SU-DHL-6 (cell line): ENCODE data around the gene BOC.
"Not testable (repeated sequence)": the region's sequence is repeated elsewhere in the genome, so short reads cannot be mapped to it uniquely, and the experiment has no call there.

Experiments
- H2AFZ ChIP-seq: fragments of 200-600 bp; sonication (generic); 2 replicates; pipeline ENCODE4 v1.6.1; 2014; ENCODE audit warnings: low read depth, mild to moderate bottlenecking, moderate library complexity, mixed read lengths, antibody characterized with exemption, low read length; ENCODE audit not compliant: severe bottlenecking
- H3F3A ChIP-seq: fragments of 200-600 bp; shearing (Covaris generic); 2 replicates; pipeline ENCODE4 v1.6.0; 2016; ENCODE audit warnings: antibody characterized with exemption, mild to moderate bottlenecking; ENCODE audit not compliant: insufficient read depth
- H3K27ac ChIP-seq: fragments of 200-600 bp; sonication (generic); 2 replicates; pipeline ENCODE4 v1.5.1; 2016; ENCODE audit warnings: low read depth, mild to moderate bottlenecking, low read length, moderate library complexity, mixed read lengths
- H3K27me3 ChIP-seq: fragments of 200-600 bp; sonication (generic), shearing (Covaris generic); 2 replicates; pipeline ENCODE4 v1.6.0; 2014; ENCODE audit warnings: mild to moderate bottlenecking, low read length
- H3K36me3 ChIP-seq: fragments of 200-600 bp; sonication (generic); 2 replicates; pipeline ENCODE4 v1.6.1; 2014; ENCODE audit warnings: mild to moderate bottlenecking, low read length, mixed read lengths
- H3K4me2 ChIP-seq: fragments of 300-600, 200-600 bp; shearing (Covaris generic), sonication (generic); 2 replicates; pipeline ENCODE4 v1.6.0; 2014; ENCODE audit warnings: low read length, low read depth, mild to moderate bottlenecking; ENCODE audit not compliant: poor library complexity, severe bottlenecking
- H3K4me3 ChIP-seq: fragments of 200-600 bp; sonication (generic); 2 replicates; pipeline ENCODE4 v1.5.1; 2014; ENCODE audit warnings: antibody characterized with exemption, low read length, mild to moderate bottlenecking, mixed read lengths; ENCODE audit not compliant: insufficient read depth, poor library complexity, severe bottlenecking
- H3K79me2 ChIP-seq: fragments of 200-600 bp; sonication (generic); 2 replicates; pipeline ENCODE4 v1.6.1; 2014; ENCODE audit warnings: mild to moderate bottlenecking, low read length, moderate library complexity; ENCODE audit not compliant: insufficient read depth
- H3K9ac ChIP-seq: fragments of 200-600 bp; sonication (generic); 2 replicates; pipeline ENCODE4 v1.7.0; 2014; ENCODE audit warnings: mild to moderate bottlenecking, low read length
- H3K9me2 ChIP-seq: fragments of 200-600 bp; sonication (generic); replicated peaks from 2 replicates; pipeline ENCODE4 v1.6.1; 2014; ENCODE audit warnings: low read length; ENCODE audit not compliant: insufficient read depth
- H3K9me3 ChIP-seq: fragments of 200-600 bp; sonication (generic); 2 replicates; pipeline ENCODE4 v1.6.1; 2014; ENCODE audit warnings: low read length, mixed read lengths; ENCODE audit not compliant: insufficient read depth
- H4K20me1 ChIP-seq: fragments of 200-600 bp; sonication (generic); 2 replicates; pipeline ENCODE4 v1.6.1; 2014; ENCODE audit warnings: low read depth, mild to moderate bottlenecking, antibody characterized with exemption, low read length, moderate library complexity, mixed read lengths
- CTCF ChIP-seq: fragments of 200-600 bp; sonication (generic); IDR thresholded peaks from one replicate; pipeline ENCODE4 v1.5.1; 2017; ENCODE audit warnings: antibody characterized with exemption, mild to moderate bottlenecking, low read length, moderate library complexity; ENCODE audit not compliant: insufficient read depth, poor library complexity, severe bottlenecking
- EZH2phosphoT487 ChIP-seq: fragments of 200-600 bp; sonication (generic), shearing (Covaris generic); conservative IDR thresholded peaks from 2 replicates; pipeline ENCODE4 v1.6.1; 2018; ENCODE audit warnings: mild to moderate bottlenecking, antibody characterized with exemption, low read length, moderate library complexity, mixed read lengths

The BOC gene

GRCh38 chr3:113167825-113168801, 43.2 kb upstream of the BOC start:
- no peaks in the 10 kb centered on the region for H3K79me2 ChIP-seq
- H3K4me2 ChIP-seq, result no peak overlapping the region
- TF ChIP-seq EZH2phosphoT487, result no peak
- TF ChIP-seq CTCF, result no peak
- H4K20me1 ChIP-seq, result no peaks in the 10 kb centered on the region
- no peak overlapping the region for H3K4me3 ChIP-seq
- no peak overlapping the region for H2AFZ ChIP-seq
- H3K9me2 ChIP-seq, result no peaks in the 10 kb centered on the region
- H3K36me3 ChIP-seq, result no peaks in the 10 kb centered on the region
- H3K9ac ChIP-seq, result no peak overlapping the region
- H3K27ac ChIP-seq, result no peak overlapping the region
- no peaks in the 10 kb centered on the region for H3K9me3 ChIP-seq
- H3K27me3 ChIP-seq, result no peaks in the 10 kb centered on the region
- H3F3A ChIP-seq, result no peaks in the 10 kb centered on the region

- H3K9me3 ChIP-seq, result no peaks in the 10 kb centered on the region
- no peaks in the 10 kb centered on the region for H4K20me1 ChIP-seq
- no peaks in the 10 kb centered on the region for H3K27me3 ChIP-seq
- H3K4me2 ChIP-seq, result no peak overlapping the region
- TF ChIP-seq CTCF (no peak), EZH2phosphoT487 (no peak)
- H3K27ac ChIP-seq, result no peak overlapping the region
- H3K9ac ChIP-seq, result no peak overlapping the region
- H3K9me2 ChIP-seq, result no peaks in the 10 kb centered on the region
- H3K79me2 ChIP-seq, result no peaks in the 10 kb centered on the region
- H3K36me3 ChIP-seq, result no peaks in the 10 kb centered on the region
- no peaks in the 10 kb centered on the region for H3F3A ChIP-seq
- H2AFZ ChIP-seq, result no peak overlapping the region
- no peak overlapping the region for H3K4me3 ChIP-seq
Observed at GRCh38 chr3:113169891-113170452, 41.4 kb upstream of the BOC start.

- H3F3A ChIP-seq, result no peaks in the 10 kb centered on the region
- H3K9me2 ChIP-seq, result no peaks in the 10 kb centered on the region
- TF ChIP-seq CTCF (no peak), EZH2phosphoT487 (no peak)
- H3K9ac ChIP-seq, result no peak overlapping the region
- H2AFZ ChIP-seq, result no peak overlapping the region
- no peaks in the 10 kb centered on the region for H3K9me3 ChIP-seq
- no peaks in the 10 kb centered on the region for H3K36me3 ChIP-seq
- H3K27ac ChIP-seq, result no peak overlapping the region
- H4K20me1 ChIP-seq, result no peaks in the 10 kb centered on the region
- H3K79me2 ChIP-seq, result no peaks in the 10 kb centered on the region
- no peaks in the 10 kb centered on the region for H3K27me3 ChIP-seq
- H3K4me2 ChIP-seq, result no peak overlapping the region
- no peak overlapping the region for H3K4me3 ChIP-seq
Observed at GRCh38 chr3:113170771-113171170, 40.6 kb upstream of the BOC start.

- H3K9me2 ChIP-seq, H3F3A ChIP-seq, H3K9me3 ChIP-seq, H3K27ac ChIP-seq, H3K9ac ChIP-seq, H3K27me3 ChIP-seq, H4K20me1 ChIP-seq, H3K79me2 ChIP-seq, H2AFZ ChIP-seq, H3K4me3 ChIP-seq, H3K36me3 ChIP-seq, H3K4me2 ChIP-seq: not testable (repeated sequence)
Observed at GRCh38 chr3:113171675-113172300, 39.6 kb upstream of the BOC start.
